Islet precursor cell (in vitro differentiated cells): ENCODE data around the gene REXO5.
"Not testable (repeated sequence)": the region's sequence is repeated elsewhere in the genome, so short reads cannot be mapped to it uniquely, and the experiment has no call there.

Source experiments
- DNase-seq: peaks from one replicate; pipeline ENCODE4 v3.0.0-alpha.2; 2018

Gene REXO5

DNA sequence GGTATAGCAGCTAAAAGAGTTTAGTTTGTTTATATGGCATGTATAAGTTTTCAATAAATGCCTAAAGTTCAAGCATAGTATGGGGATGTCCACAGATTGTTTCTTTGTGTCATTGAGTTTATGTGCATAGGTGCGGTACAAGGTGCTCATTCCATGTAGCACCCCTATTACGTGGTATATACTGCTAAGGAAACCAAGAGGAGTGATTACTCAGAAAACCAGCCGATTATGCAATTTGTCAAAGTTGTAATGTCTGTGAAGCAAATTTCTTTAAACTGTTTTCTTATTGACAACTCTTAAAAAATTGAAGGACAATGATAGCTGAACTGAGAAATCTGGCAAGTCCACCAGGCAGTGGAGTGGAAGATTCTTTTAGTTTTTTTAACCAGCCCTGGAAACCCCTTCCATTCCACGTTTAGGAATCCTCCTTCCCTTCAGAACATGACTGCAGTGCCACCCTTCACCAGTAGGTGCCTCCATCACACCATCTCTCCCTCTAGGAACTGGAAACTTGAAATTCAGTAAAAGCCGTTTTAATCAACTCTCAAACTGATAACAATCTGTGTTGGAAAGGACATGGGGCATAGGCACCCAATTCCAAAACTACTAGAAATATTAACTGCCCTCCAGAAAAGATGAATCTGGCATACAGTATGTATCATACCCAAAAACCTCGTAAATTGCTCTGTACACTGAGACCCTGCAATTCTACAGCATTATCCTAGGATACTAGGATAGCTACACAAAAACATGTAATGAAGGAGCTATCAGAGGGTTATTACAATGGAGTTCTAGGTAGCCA lies 43.5 kb downstream of the REXO5 start:
- peak; percentile 74 for DNase-seq

DNA sequence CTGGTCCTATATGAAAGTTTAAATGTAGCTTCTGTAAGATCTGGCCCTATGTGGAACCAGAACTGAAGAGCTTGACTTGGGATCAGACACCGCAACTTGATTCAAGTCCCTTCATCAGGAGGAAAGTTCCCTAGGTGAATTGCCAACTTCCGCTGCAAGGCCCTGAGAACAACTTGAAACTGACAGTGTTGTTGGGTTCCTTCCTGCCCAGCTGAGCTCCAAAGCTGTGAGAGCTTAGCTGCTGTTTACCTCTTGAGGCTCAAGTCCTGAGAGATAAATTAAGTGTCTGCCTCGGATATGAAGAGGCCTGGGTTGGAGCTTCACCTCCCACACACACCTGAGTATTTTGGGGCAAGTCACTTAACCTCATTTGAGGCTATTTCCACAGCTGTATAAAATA lies 44.7 kb downstream of the REXO5 start:
- DNase-seq = no peak

DNA sequence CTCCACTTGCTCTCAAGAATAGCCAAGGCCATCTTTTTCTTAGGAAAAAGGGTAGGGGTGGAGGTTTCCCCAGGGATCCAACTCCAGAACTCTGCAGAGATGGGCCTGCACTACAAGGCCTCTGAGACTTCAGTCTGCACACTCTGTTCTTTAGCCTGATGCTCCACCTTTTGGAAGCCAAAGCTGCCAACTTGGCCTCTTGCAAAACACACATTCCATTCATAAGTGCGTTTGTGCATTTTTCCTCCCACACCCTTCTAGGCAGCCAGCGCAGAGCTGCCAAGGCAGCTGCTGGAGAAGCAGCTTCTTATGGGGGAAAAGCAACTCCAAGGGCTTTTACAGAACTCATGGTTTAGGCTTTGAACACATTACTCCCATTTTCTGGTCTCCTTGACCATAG lies 45.3 kb downstream of the REXO5 start:
- peak; percentile 77 for DNase-seq

DNA sequence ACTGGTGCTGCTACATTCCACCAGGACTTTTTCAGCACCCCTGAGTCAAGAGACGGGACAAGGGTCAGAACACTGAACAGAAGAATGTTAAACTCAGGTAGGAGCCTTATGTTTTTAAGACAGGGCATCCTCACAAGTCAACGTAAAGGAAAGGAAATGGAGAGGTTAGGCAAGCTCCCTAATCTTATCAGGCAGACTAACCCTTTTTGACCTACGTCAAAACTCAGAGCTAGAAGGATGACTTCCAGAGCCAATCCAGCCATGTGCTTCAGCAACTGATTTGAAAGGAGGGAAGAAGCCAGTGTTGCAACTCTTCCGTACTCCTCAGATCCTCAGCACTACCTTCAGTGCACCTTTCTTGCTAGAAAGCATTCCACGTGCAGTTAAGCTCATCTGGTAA lies 46.8 kb downstream of the REXO5 start:
- DNase-seq = no peak

DNA sequence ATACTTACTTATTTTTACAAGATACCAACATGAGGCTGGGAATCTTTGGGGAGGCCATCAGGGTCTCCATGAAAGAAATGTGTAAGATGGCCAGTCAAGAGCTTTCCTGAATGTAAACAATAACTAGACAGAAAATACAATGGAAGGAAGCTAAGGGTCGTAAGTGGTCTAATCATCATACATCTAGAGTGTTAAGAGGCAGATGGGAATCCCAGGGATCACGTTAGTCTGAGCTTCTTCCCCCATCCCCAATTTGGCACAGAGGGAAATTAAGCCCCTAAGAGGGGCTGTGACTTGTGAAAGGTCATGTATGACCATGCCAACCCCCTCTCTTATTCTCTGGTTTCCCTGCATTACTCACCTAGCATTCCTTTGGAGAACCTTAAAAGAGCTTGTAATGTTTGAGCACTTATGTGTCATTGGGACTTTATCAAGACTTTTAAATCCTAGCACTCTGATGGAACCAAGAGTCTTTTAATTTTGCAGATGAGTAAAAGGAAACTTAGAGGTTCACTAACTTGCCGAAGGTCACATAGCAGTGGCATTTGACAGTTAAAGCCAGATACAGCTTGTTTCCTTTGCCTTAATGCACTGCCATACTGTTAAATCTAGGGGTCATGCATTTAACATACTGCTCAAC lies 47.8 kb downstream of the REXO5 start:
- no peak for DNase-seq

DNA sequence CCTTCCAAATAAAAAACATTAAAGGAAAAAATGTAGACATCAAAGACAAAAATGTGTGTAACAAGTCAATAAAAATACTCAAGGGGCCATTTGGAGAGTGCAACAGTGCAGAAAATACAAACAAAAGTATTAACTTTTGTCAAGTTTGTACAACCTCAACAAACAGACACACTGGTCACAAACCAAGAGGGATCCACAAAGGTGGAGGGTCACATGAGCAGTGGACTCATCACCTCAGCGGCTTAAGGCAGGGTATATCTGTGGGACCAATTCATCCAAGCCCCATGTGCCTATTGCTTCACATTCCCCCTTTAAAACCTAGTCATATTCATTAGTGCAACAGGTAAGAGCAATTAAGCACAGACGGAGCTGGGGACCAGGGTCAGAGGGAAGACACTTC lies 48.6 kb downstream of the REXO5 start:
- no peak for DNase-seq

DNA sequence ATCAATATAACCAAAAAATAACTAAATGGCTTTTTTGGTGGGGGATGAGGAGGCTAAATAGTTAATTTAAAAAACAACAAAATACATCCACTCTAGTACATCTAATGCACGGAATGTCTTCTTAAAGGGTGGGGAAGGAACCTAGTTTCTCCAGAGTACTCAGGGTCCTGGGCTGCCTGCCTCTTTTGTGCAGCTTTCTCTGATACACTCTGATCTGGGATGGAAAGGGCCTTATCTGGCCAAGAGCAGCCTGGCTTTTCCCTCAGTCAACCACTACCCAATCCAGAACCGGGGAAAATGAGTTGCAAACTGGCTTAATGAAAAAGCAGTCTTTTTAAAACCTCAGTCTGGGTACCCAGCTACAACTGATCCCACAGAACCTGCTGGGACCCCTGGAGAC lies 51.0 kb downstream of the REXO5 start:
- DNase-seq = no peak

DNA sequence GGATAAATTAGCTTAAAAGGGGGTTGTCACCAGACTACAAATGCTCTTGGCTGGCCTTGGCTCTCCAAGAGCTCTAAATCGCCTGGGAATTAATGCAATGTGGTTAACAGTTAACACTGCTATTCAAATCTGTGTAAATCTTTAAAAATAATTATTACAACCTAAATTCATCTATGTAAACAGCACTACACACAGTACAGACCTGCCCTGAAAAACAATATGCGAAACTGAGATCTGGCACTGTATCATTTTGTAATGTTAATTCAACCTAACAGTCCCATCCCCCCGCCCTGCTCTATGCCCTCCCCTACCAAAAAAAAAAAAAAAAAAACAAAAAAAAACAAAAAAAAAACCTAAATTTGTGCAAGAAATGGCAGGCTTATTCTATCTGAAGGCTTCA lies 52.9 kb downstream of the REXO5 start:
- no peak for DNase-seq

DNA sequence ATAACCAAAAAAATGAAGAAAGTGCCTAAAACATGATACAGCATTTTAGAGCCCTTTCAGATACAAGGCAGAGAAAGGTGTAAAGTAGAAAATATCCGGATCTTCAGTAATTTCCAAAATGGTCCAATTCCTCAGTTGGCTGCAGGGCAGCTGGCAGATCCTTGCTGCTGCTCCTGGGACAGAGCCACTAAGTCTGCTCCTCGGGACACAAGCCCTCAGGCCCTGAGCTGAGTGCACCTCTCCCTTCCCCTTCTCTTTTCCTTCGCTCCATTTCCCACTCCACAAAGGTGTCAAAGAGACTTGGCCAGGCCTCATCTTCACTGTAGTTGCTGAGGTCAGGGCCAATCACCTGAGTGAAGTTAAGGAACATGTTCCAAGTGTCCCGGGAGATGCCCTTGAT lies 53.4 kb downstream of the REXO5 start:
- peak; percentile 59 for DNase-seq

DNA sequence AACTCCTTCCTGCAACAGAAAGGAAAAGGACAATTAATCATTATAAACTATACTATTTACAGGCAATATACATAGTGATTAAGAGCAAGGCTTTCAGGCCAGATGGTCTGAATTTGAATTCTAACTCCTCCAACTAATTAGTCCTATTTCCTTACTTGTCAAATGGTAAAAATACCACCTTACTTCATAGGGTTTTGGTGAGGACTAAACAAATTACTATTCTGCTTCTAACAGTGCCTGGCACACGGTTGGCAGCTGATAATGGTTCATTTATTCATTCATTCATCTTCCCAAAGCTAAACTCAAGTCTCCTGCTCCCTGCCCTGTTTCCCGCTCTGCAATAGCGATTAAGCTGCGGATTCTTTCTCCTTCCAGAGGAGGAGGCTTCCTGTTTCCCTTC lies 54.0 kb downstream of the REXO5 start:
- DNase-seq = no peak

DNA sequence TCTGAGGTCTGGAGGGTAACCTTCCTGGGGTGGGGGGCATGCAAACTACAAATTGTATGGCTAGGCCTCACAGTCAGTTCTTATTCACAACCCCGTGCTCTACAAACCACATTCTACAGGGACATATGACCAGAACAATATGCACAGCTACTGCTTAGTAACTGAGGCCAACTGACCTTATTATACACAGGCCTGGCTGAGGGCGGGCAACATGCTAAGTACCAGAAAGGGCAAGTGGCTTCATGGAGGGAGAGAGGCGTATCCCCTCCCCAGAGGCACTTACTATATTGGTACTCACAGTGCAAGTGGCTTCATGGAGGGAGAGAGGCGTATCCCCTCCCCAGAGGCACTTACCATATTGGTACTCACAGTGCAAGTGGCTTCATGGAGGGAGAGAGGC lies 54.7 kb downstream of the REXO5 start:
- DNase-seq = not testable (repeated sequence)

DNA sequence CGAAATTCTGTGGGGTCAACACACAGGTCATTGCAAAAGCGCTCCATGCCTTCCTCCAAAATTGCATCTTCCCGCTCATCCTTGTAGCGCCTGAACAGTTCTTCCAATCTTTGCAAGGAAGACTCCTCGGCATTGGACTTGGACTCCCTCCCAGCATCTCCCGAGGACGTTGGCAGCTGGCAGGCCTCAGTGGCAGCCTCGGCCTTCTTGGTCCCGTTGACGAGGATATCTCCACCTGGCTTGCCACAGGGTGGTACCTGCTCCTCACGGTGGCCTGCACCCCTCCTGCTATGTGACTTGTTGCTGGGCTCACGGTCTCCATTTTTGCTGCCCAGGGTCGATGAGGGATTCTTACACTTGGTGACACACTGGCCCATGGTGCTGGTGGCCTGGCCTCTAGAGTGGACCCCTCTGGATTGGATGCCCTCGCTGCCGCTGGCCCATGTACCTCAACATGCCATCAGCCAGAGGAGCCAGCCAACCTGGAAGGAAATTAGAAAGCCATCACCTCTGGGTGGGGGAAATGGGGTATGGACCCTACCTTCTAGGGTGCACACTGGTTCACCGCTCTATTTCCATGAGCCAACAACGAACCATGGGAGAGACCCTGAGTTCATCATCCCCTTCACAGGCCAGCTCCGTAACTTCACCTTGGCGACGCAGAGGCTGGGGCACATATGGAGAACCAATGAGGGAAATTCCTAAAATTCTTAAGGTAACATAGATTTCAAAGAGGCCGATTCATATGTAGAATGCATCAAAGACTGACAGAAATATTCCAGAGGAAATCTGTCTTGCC lies 56.0 kb downstream of the REXO5 start:
- DNase-seq = no peak

DNA sequence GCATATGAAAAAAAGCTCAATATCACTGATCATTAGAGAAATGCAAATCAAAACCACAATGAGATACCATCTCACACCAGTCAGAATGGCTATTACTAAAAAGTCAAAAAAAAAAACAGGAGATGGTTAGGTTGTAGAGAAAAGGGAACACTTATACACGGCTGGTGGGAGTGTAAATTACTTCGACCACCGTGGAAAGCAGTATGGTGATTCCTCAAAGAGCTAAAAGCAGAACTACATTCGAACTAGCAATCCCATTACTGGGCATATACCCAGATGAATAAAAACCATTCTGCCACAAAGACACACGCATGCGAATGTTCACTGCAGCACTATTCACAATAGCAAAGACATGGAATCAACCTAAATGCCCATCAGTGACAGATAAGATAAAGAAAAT lies 58.0 kb downstream of the REXO5 start:
- DNase-seq = not testable (repeated sequence)

DNA sequence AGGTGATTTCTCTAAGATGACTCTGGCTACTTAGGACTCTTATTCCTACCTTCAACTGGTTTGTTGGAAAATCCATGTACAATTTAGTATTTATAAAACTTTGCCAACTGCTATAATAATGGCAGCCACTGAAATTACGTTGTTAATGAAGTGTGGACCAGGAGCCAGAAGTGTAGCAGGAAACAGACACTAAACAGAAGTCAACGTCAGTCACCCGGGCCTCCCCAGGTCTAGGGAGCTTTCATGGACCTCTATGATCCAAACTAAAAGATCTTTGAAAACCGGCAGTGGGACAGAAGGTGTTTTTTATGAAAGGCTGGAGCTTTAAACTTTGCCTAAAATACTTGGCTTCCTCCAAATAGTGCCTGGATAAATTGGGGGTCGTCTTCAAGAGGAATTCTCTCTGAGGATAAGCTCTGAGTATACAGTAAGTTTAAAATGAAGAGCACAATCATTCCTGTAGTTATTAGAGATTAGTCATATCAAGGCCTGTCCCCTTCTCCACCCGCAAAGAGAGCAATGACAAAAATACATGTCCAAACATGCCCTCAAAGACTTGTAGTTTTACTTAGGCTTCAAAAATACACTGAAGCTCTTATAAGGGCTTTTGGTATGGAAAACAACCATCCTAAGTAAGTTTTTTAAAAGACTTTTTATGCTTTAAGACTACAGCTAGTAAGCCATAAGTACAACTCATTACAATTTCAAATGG lies 59.2 kb downstream of the REXO5 start:
- DNase-seq = no peak

DNA sequence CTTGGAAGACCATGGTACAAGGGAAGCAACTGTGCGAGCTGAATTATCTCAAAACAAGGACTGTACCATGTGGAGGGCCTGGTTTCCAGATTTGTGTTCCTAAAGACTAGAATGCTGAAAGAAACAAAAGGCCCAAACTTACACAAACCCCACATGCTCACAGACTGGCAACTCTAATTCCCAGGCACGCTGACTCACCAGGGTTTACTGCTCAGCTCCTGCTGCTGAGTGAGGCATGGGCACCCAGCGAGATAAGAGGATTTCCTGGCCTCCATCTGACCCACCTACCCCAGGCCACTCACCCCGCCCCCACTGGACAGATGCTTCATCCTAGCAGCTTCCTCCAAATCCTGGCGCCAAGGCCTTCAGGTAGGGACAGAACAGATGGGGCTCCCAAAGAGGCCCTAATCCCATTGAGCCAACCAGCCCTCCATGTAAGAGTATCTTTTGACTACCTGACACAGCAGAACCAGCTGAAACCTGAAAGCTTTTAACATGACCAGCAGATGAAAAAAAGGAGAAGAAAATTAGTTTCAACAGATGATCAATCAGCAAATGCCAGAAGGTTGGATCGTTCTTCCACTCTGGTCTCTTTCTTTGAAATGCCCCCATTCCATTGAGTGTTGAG lies 59.9 kb downstream of the REXO5 start:
- DNase-seq = peak; percentile 93

DNA sequence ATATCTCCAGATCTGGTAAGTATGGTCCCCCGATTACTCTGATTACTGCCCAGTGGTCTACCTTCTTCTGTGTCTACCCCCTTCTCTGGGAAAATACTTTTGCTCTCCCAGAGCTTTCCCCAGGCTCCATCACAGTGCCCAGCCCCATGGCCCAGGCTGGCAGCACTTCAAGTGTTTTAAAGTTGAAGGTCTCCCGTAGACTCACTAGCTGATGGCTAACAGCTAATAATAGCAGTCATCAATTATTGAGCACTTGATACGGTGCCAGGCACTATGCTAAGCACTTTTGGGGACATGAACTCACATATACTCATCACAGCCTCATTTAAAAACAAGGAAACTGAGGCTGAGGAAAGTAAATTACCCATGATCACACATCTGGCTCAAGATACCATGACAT lies 60.5 kb downstream of the REXO5 start:
- DNase-seq = no peak

DNA sequence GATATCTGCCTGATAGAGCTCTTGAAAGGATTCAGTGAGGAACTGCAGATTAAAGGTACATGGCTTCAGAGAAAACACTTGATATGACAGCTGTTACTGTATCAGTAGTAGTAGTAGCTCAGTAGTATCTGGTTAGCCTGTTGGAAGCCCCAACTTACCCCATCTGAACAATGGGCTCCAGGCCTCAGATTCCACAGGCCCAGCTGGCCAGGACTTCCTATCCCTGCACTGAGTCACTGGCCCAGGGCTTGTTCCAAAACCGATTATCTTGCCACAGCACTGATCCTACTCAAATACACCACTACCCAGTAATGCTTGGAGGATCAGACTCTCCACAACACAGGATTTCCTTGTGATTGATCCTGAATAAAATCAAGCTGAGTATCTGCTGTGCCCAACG lies 61.3 kb downstream of the REXO5 start:
- DNase-seq = no peak

DNA sequence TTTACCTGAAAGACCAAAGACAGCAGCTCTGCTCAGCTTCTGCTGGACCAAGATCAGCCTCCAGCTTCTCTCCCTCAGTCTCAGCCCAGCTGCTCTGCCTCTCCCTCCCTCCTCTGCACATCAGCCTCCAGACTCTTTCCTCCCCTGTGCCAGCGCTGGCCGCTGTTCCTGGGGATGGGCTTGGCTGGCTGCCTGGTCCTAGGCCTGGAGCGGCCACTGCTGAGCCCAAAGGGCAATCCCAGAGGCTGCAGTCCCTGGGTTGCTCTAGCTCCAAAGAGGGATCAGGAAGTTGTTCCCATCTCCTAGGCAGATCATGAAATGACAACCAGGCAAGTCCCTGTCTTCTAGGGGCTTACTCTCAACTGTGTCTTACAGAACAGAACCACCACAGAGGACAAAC lies 62.6 kb downstream of the REXO5 start:
- DNase-seq = peak; percentile 59

DNA sequence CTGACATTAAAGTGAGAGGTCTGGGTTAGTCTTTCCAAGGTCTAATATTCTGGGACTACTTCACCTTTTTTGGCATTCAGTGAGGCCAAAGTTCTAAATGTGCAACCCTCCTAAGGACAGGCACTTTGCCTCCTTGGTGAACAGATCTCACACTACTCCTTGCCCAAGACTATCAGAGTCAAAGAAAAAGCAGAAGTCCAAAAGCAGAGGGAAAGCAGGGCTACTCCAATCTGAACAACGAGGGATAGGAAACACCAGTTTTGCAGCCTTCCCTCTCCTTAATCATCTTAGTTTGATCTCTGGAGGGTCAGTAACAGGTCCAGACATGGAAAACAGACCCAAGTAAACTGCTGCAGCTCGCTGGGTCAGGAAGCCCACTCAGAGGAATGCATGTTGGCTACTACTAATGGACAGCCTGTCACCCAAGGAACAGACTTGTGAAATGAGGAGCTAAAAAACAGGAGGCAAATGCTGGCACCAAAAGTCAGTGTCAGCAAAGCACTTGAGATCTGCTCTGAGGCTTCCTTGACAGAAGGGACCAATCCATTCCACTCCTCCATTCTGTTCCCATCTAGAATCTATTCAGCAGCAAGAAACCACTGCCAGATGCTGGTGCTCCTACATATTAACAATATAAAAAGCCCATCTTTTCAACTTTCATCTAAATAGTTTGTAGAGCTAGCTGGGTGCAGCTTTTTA lies 63.9 kb downstream of the REXO5 start:
- peak; percentile 64 for DNase-seq

DNA sequence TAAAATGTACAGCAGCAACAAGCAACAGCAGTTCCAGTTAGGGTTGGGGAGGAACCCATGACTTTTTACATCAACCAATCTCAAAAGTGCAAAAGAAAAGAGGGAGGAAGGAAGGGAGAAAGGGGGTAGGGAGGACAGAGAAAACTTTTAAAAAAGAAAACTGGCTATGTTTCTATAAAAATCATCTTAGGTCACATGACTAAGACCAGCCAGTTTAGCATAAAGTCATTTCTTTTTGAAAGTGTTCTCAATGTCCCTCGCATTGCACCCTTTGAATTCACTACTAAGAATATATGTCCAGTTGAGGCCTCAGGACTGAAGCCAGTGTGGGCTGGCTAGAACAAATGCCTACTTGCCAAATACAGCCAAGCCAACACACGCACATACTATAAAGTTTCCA lies 64.9 kb downstream of the REXO5 start:
- DNase-seq = no peak

DNA sequence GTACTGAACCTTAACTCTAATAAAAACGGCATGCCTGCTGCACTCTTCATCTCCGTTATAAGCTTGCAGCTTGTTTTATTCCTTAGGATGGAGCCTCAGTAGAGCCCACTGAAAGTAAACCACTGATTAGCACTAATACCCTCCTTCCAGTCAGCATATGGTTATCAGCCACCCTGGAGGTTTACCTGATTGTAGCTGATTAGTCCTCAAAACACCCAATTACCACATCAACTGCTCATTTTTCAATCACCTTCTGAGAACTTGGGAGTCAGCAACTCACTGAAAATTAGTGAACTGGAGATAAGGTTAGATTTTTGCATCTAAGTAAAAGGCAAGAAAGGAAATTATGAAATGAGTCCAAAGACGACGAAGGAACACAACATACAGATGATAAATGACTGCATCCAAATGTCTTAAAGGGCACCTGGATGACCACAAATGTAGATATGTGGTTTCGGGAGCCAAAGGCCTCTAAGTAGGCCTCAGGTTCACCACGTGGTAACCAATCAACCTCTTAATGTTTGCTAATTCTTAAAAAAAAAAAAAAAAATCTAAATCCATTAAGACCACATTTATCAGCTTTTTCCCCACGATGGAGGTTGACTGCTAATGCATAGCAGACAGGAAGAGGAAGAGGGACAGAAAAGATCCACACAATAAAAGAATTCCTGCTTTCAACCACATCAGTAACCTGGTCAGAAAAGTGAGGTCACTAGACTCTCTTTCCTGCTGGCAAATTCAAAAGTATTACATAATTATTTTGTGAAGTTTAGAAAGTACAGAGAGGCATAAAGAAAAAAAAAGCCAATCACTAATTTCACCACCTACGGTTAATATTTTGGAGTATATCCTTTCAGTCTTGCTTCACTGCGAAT lies 65.9 kb downstream of the REXO5 start:
- DNase-seq = no peak
